H9 (cell line): Measurements from ENCODE around the gene MGAT5. TPM values are rescaled to one million over a fixed set of nuclear protein-coding genes. Genes with fewer than 3 reads are reported as not detected.

Experiments used
- DNase-seq: peaks from one replicate; pipeline ENCODE4 v3.0.0-alpha.2; 2017
- H2AFZ ChIP-seq: one replicate; pipeline ENCODE4 v1.6.1; 2013; ENCODE audit warnings: mild to moderate bottlenecking, low read length, control low read depth, moderate library complexity
- H2AK5ac ChIP-seq: 2 replicates; pipeline ENCODE4 v1.6.1; 2013; ENCODE audit warnings: low read length, control low read depth, mixed read lengths; ENCODE audit not compliant: insufficient read length
- H2BK120ac ChIP-seq: one replicate; pipeline ENCODE4 v1.6.1; 2013; ENCODE audit warnings: low read depth, mild to moderate bottlenecking, low read length, control low read depth, inconsistent platforms; ENCODE audit not compliant: poor library complexity, severe bottlenecking
- H2BK12ac ChIP-seq: 2 replicates; pipeline ENCODE4 v1.6.1; 2013; ENCODE audit warnings: low read length, control low read depth, mixed read lengths, low read depth; ENCODE audit not compliant: insufficient read length
- H2BK15ac ChIP-seq: 2 replicates; pipeline ENCODE4 v1.6.1; 2013; ENCODE audit warnings: low read depth, low read length, control low read depth
- H2BK20ac ChIP-seq: one replicate; pipeline ENCODE4 v1.6.1; 2013; ENCODE audit warnings: low read depth, mild to moderate bottlenecking, low read length, control low read depth, inconsistent platforms; ENCODE audit not compliant: poor library complexity, severe bottlenecking
- H2BK5ac ChIP-seq: 2 replicates; pipeline ENCODE4 v1.6.1; 2013; ENCODE audit warnings: low read length, control low read depth, mixed read lengths; ENCODE audit not compliant: insufficient read length
- H3K14ac ChIP-seq: 2 replicates; pipeline ENCODE4 v1.6.1; 2013; ENCODE audit warnings: low read length, control low read depth; ENCODE audit not compliant: insufficient read depth
- H3K18ac ChIP-seq: 2 replicates; pipeline ENCODE4 v1.6.1; 2013; ENCODE audit warnings: low read depth, mild to moderate bottlenecking, mixed read lengths, low read length, control low read depth; ENCODE audit not compliant: insufficient read length
- H3K23ac ChIP-seq: 2 replicates; pipeline ENCODE4 v1.6.1; 2013; ENCODE audit warnings: low read length, control low read depth, mixed read lengths, low read depth; ENCODE audit not compliant: insufficient read length
- H3K23me2 ChIP-seq: 2 replicates; pipeline ENCODE4 v1.6.1; 2013; ENCODE audit warnings: low read depth, mild to moderate bottlenecking, mixed read lengths, low read length, control low read depth; ENCODE audit not compliant: insufficient read length, poor library complexity, severe bottlenecking
- H3K27ac ChIP-seq: 2 replicates; pipeline ENCODE4 v1.5.1; 2013; ENCODE audit warnings: low read length, control low read depth, mixed read lengths, low read depth; ENCODE audit not compliant: insufficient read length
- H3K27me3 ChIP-seq: 2 replicates; pipeline ENCODE4 v1.6.1; 2013; ENCODE audit warnings: low read length, control low read depth, inconsistent platforms; ENCODE audit not compliant: insufficient read depth
- H3K4ac ChIP-seq: 2 replicates; pipeline ENCODE4 v1.6.1; 2013; ENCODE audit warnings: low read depth, mild to moderate bottlenecking, control low read depth, inconsistent platforms, low read length, moderate library complexity
- H3K4me1 ChIP-seq: 2 replicates; pipeline ENCODE4 v1.6.1; 2013; ENCODE audit warnings: low read length, control low read depth, inconsistent platforms; ENCODE audit not compliant: insufficient read depth
- H3K4me2 ChIP-seq: 2 replicates; pipeline ENCODE4 v1.6.1; 2013; ENCODE audit warnings: low read length, control low read depth, mixed read lengths; ENCODE audit not compliant: insufficient read length, insufficient read depth
- H3K56ac ChIP-seq: 2 replicates; pipeline ENCODE4 v1.6.1; 2013; ENCODE audit warnings: low read depth, mild to moderate bottlenecking, mixed read lengths, low read length, control low read depth; ENCODE audit not compliant: insufficient read length
- H3K79me1 ChIP-seq: 2 replicates; pipeline ENCODE4 v1.6.1; 2013; ENCODE audit warnings: low read depth, mild to moderate bottlenecking, moderate library complexity, low read length, control low read depth, inconsistent platforms; ENCODE audit not compliant: insufficient read depth, poor library complexity, severe bottlenecking
- H3K79me2 ChIP-seq: 2 replicates; pipeline ENCODE4 v1.6.1; 2013; ENCODE audit warnings: low read length, control low read depth, inconsistent platforms; ENCODE audit not compliant: insufficient read depth
- H3K9ac ChIP-seq: 2 replicates; pipeline ENCODE4 v1.6.1; 2013; ENCODE audit warnings: low read length, control low read depth, mixed read lengths; ENCODE audit not compliant: insufficient read length; ENCODE audit errors: extremely low read depth
- H3K9me3 ChIP-seq: one replicate; pipeline ENCODE4 v1.6.1; 2013; ENCODE audit warnings: low read depth, low read length, inconsistent platforms; ENCODE audit not compliant: control insufficient read depth
- H3T11ph ChIP-seq: one replicate; pipeline ENCODE4 v1.6.1; 2013; ENCODE audit warnings: mild to moderate bottlenecking, low read length, control low read depth, inconsistent platforms
- H4K20me1 ChIP-seq: one replicate; pipeline ENCODE4 v1.6.1; 2013; ENCODE audit not compliant: control insufficient read depth, insufficient read length, insufficient read depth
- H4K5ac ChIP-seq: 2 replicates; pipeline ENCODE4 v1.6.1; 2013; ENCODE audit warnings: low read depth, mild to moderate bottlenecking, mixed read lengths, low read length, control low read depth; ENCODE audit not compliant: insufficient read length
- H4K8ac ChIP-seq: replicated peaks from 2 replicates; pipeline ENCODE4 v1.6.1; 2013; ENCODE audit warnings: low read length, control low read depth, mixed read lengths, low read depth; ENCODE audit not compliant: insufficient read length
- H4K91ac ChIP-seq: 2 replicates; pipeline ENCODE4 v1.6.1; 2013; ENCODE audit warnings: low read depth, mild to moderate bottlenecking, moderate library complexity, mixed read lengths, low read length, control low read depth; ENCODE audit not compliant: insufficient read length
- H3K27ac Mint-ChIP-seq, 3 experiments: 2 replicates in 2 of 3; 3 replicates in 1 of 3; pipeline ENCODE4 v1.8.0; 2020 to 2021; ENCODE audit warnings: mixed read lengths in 3 of 3, mild to moderate bottlenecking in 1 of 3, moderate library complexity in 1 of 3
- H3K27me3 Mint-ChIP-seq: 2 replicates; pipeline ENCODE4 v1.8.0; 2021; ENCODE audit warnings: low read depth, mild to moderate bottlenecking, moderate library complexity, mixed read lengths
- H3K36me3 Mint-ChIP-seq, 3 experiments: 2 replicates in 2 of 3; 3 replicates in 1 of 3; pipeline ENCODE4 v1.8.0; 2020 to 2021; ENCODE audit warnings: low read depth in 3 of 3, mixed read lengths in 3 of 3; ENCODE audit not compliant: insufficient read depth in 1 of 3
- H3K4me1 Mint-ChIP-seq, 2 experiments: 2 replicates each; pipeline ENCODE4 v1.8.0; 2020; ENCODE audit warnings: mixed read lengths in 2 of 2
- H3K4me3 Mint-ChIP-seq, 2 experiments: 2 replicates in 1 of 2; 3 replicates in 1 of 2; pipeline ENCODE4 v1.8.0; 2020 to 2021; ENCODE audit warnings: mild to moderate bottlenecking in 2 of 2, mixed read lengths in 2 of 2, moderate library complexity in 1 of 2
- H3K9me3 Mint-ChIP-seq, 2 experiments: 2 replicates in 1 of 2; 3 replicates in 1 of 2; pipeline ENCODE4 v1.8.0; 2020; ENCODE audit warnings: mild to moderate bottlenecking in 2 of 2, mixed read lengths in 2 of 2, moderate library complexity in 1 of 2
- WGBS: extraction: QIAGEN DNeasy Blood & Tissue Kit; methylation state at CpG from one replicate; pipeline ENCODE4 v1.1.7; 2013; ENCODE audit warnings: missing lambda C conversion rate, low lambda C conversion rate, mixed read lengths; ENCODE audit not compliant: insufficient read length; ENCODE audit errors: extremely low coverage; 5-methylcytosine and 5-hydroxymethylcytosine counted together
- total RNA-seq: library from RNA; stranded (reverse); gene quantifications from 2 replicates; pipeline ENCODE4 v1.2.1, GENCODE V29; 2021
- TF ChIP-seq, protein P1 (sequence below): fragments of 200-600 bp; sonication (generic); conservative IDR thresholded peaks from 3 replicates; pipeline ENCODE4 v1.8.0; 2021; ENCODE audit warnings: antibody characterized with exemption, mild to moderate bottlenecking

Gene MGAT5
- total RNA-seq, 1 experiment from 2014 or later, result 25.7 TPM

GRCh38 chr2:134235510-134236144, 18.2 kb upstream of the MGAT5 start:
- no peak overlapping the region for H3K4ac ChIP-seq
- H3K14ac ChIP-seq, result no peak overlapping the region
- no peaks in the 10 kb centered on the region for H3K27me3 ChIP-seq
- no peak overlapping the region for H4K91ac ChIP-seq
- Mint-ChIP-seq H3K27me3 (no peaks in the 10 kb centered on the region), H3K4me3 (no peak overlapping the region), H3K9me3 (peaks cover 0 to under 1% of the 10 kb centered on the region in 2 experiments; a peak in 1 of 5 replicates), H3K27ac (no peak overlapping the region), H3K36me3 (no peaks in the 10 kb centered on the region), H3K4me1 (peaks cover 0 to 7% of the 10 kb centered on the region in 2 experiments; a peak in 1 of 4 replicates)
- no peak overlapping the region for H2BK120ac ChIP-seq
- no peak overlapping the region for H2BK12ac ChIP-seq
- H3K79me1 ChIP-seq, result no peaks in the 10 kb centered on the region
- H3K18ac ChIP-seq, result no peak overlapping the region
- WGBS, result no CpG with 5 or more reads among the region's 4 CpGs
- H3K23ac ChIP-seq, result no peak overlapping the region
- H3K4me2 ChIP-seq, result no peak overlapping the region
- no peak overlapping the region for H3K9ac ChIP-seq
- no peak overlapping the region for H3T11ph ChIP-seq
- H2BK15ac ChIP-seq, result no peak overlapping the region
- no peak for DNase-seq
- no peak overlapping the region for H2BK20ac ChIP-seq
- no peak overlapping the region for H2AK5ac ChIP-seq
- H2AFZ ChIP-seq, result no peak overlapping the region
- H3K56ac ChIP-seq, result no peak overlapping the region
- H3K79me2 ChIP-seq, result peaks cover 4% of the 10 kb centered on the region; the same call in 1 of the 2 replicates
- H4K8ac ChIP-seq, result no peak overlapping the region
- H4K20me1 ChIP-seq, result no peaks in the 10 kb centered on the region
- H4K5ac ChIP-seq, result no peak overlapping the region
- H2BK5ac ChIP-seq, result no peak overlapping the region
- no peak overlapping the region for H3K27ac ChIP-seq
- no peaks in the 10 kb centered on the region for H3K9me3 ChIP-seq
- no peaks in the 10 kb centered on the region for H3K23me2 ChIP-seq
- H3K4me1 ChIP-seq, result no peaks in the 10 kb centered on the region
- TF ChIP-seq, protein P1, sequence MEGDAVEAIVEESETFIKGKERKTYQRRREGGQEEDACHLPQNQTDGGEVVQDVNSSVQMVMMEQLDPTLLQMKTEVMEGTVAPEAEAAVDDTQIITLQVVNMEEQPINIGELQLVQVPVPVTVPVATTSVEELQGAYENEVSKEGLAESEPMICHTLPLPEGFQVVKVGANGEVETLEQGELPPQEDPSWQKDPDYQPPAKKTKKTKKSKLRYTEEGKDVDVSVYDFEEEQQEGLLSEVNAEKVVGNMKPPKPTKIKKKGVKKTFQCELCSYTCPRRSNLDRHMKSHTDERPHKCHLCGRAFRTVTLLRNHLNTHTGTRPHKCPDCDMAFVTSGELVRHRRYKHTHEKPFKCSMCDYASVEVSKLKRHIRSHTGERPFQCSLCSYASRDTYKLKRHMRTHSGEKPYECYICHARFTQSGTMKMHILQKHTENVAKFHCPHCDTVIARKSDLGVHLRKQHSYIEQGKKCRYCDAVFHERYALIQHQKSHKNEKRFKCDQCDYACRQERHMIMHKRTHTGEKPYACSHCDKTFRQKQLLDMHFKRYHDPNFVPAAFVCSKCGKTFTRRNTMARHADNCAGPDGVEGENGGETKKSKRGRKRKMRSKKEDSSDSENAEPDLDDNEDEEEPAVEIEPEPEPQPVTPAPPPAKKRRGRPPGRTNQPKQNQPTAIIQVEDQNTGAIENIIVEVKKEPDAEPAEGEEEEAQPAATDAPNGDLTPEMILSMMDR, result no peak
